ENCODE data around the gene GPR155.

GPR155 gene

GRCh38 chr2:174450021-174450816 lies 36.6 kb downstream of the GPR155 start:
- no peaks in the 10 kb centered on the region for H3K27me3 ChIP-seq
- no peaks in the 10 kb centered on the region for H3K4me1 ChIP-seq (ENCODE audit: control insufficient read depth in 1 of 2, insufficient read depth in 1 of 2, low read depth in 1 of 2, low read length in 1 of 2)
- no peak overlapping the region for H3K27ac ChIP-seq
- H3K36me3 ChIP-seq = peaks cover 4% of the 10 kb centered on the region
- H3K4me3 ChIP-seq (ENCODE audit: low read depth in 1 of 2, low read length in 1 of 2) = no peak overlapping the region
- no peak for TF ChIP-seq CTCF (IDR thresholded peaks at IDR 0.05)
- H3K9me3 ChIP-seq = no peaks in the 10 kb centered on the region

DNA sequence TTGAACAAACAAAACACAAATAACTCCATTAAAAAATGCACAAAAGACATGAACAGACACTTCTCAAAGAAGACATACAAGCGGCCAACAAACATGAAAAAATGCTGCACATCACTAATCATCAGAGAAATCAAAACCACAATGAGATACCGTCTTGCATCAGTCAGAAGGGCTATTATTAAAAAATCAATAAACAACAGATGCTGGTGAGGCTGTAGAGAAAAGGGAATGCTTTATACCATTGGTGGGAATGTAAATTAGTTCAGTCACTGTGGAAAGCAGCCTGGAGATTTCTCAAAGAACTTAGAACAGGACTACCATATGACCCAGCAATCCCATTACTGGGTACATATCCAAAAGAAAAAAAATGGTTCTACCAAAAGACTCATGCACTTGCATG lies 37.8 kb downstream of the GPR155 start:
- TF ChIP-seq CTCF (IDR thresholded peaks at IDR 0.05) = no peak
- Histone ChIP-seq H3K4me1 (ENCODE audit: control insufficient read depth in 1 of 2, insufficient read depth in 1 of 2, low read depth in 1 of 2, low read length in 1 of 2) (no peaks in the 10 kb centered on the region), H3K9me3 (no peaks in the 10 kb centered on the region), H3K36me3 (peaks cover 8% of the 10 kb centered on the region), H3K4me3 (ENCODE audit: low read depth in 1 of 2, low read length in 1 of 2) (no peak overlapping the region), H3K27me3 (no peaks in the 10 kb centered on the region), H3K27ac (no peak overlapping the region)

DNA sequence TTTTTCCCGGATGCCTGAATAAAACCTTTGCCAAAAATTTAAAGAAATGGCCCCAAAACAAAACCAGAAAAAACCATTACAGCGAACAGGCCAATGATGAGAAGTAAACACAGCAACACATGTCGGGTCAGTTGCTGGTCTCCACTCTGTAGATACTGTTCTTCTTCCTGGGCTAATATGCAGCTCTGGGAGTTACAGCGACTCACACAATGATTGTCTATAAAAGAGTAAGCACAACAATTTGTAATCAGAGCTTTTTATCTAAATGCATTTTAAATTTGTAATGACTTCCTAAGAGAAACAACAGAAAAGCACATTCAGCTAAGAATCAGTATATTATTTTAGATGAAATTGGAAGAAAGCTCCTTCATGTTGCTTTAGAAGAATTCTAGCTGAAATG lies 40.3 kb downstream of the GPR155 start:
- no peak for TF ChIP-seq CTCF (IDR thresholded peaks at IDR 0.05)
- H3K9me3 ChIP-seq = no peaks in the 10 kb centered on the region
- H3K4me3 ChIP-seq (ENCODE audit: low read depth in 1 of 2, low read length in 1 of 2) = no peak overlapping the region
- no peak overlapping the region for H3K27ac ChIP-seq
- peaks cover 8% of the 10 kb centered on the region for H3K36me3 ChIP-seq
- H3K27me3 ChIP-seq = no peaks in the 10 kb centered on the region
- H3K4me1 ChIP-seq (ENCODE audit: control insufficient read depth in 1 of 2, insufficient read depth in 1 of 2, low read depth in 1 of 2, low read length in 1 of 2) = no peaks in the 10 kb centered on the region

- no peaks in the 10 kb centered on the region for H3K9me3 ChIP-seq
- H3K27me3 ChIP-seq = no peaks in the 10 kb centered on the region
- no peak overlapping the region for H3K4me3 ChIP-seq (ENCODE audit: low read depth in 1 of 2, low read length in 1 of 2)
- no peak overlapping the region for H3K27ac ChIP-seq
- no peak for TF ChIP-seq CTCF (IDR thresholded peaks at IDR 0.05)
- H3K36me3 ChIP-seq = peaks cover 8% of the 10 kb centered on the region
- no peaks in the 10 kb centered on the region for H3K4me1 ChIP-seq (ENCODE audit: control insufficient read depth in 1 of 2, insufficient read depth in 1 of 2, low read depth in 1 of 2, low read length in 1 of 2)
These were observed 41.6 kb downstream of the GPR155 start for GRCh38 chr2:174445248-174445647.

GRCh38 chr2:174444761-174445160 lies 42.1 kb downstream of the GPR155 start:
- TF ChIP-seq CTCF (IDR thresholded peaks at IDR 0.05) = no peak
- peaks cover 8% of the 10 kb centered on the region for H3K36me3 ChIP-seq
- H3K9me3 ChIP-seq = no peaks in the 10 kb centered on the region
- no peak overlapping the region for H3K4me3 ChIP-seq (ENCODE audit: low read depth in 1 of 2, low read length in 1 of 2)
- no peaks in the 10 kb centered on the region for H3K27me3 ChIP-seq
- H3K27ac ChIP-seq = no peak overlapping the region
- no peaks in the 10 kb centered on the region for H3K4me1 ChIP-seq (ENCODE audit: control insufficient read depth in 1 of 2, insufficient read depth in 1 of 2, low read depth in 1 of 2, low read length in 1 of 2)
